IMR-90 (cell line): ENCODE results near the gene TSEN15. TPM values are rescaled to one million over a fixed set of nuclear protein-coding genes. Genes with fewer than 3 reads are reported as not detected.

Experiments
- ATAC-seq: fragments of 200-7000 bp; cut with Tn5 transposase; 2 replicates; pipeline ENCODE4 v1.9.1; 2020; ENCODE audit warnings: low read depth, mild to moderate bottlenecking, moderate library complexity
- BruUV-seq: library from RNA; stranded (reverse); fragments of 400-500 nt; replicated peaks from 2 replicates; lab custom pipeline; 2021; lab: Mats Ljungman, UMichigan
- CTCF ChIA-PET: fragments of 300-600 bp; formaldehyde crosslinking; extraction: SDS; loops from one replicate; lab custom pipeline; 2021; ENCODE audit warnings: antibody characterized with exemption; lab: Yijun Ruan, JAX
- POLR2A ChIA-PET: fragments of 300-600 bp; sonication (Branson Sonifier 250); formaldehyde crosslinking; loops from one replicate; lab custom pipeline; 2022; ENCODE audit warnings: antibody characterized with exemption; ENCODE audit not compliant: unreplicated experiment; lab: Charles Lee
- DNase-seq: peaks from one replicate; pipeline ENCODE4 v3.0.0; 2013
- H2AFZ ChIP-seq: replicated peaks from 2 replicates; pipeline ENCODE3; 2013; ENCODE audit warnings: low read length, mild to moderate bottlenecking; ENCODE audit not compliant: poor library complexity
- H2AK5ac ChIP-seq: 2 replicates; pipeline ENCODE4 v1.6.1; 2013; ENCODE audit warnings: low read depth, low read length, inconsistent platforms
- H2AK9ac ChIP-seq: replicated peaks from 2 replicates; pipeline ENCODE3; 2013; ENCODE audit warnings: mild to moderate bottlenecking, low read depth, low read length, moderate library complexity; ENCODE audit not compliant: poor library complexity
- H2BK120ac ChIP-seq: 2 replicates; pipeline ENCODE4 v1.6.1; 2013; ENCODE audit warnings: low read depth, low read length, inconsistent platforms
- H2BK15ac ChIP-seq: 3 replicates; pipeline ENCODE4 v1.6.1; 2013; ENCODE audit warnings: low read depth, low read length, inconsistent platforms
- H2BK20ac ChIP-seq: 2 replicates; pipeline ENCODE4 v1.6.1; 2013; ENCODE audit warnings: low read depth, mild to moderate bottlenecking, inconsistent platforms, low read length, moderate library complexity
- H2BK5ac ChIP-seq: 2 replicates; pipeline ENCODE4 v1.6.1; 2013; ENCODE audit warnings: mild to moderate bottlenecking, low read depth, low read length, inconsistent platforms; ENCODE audit not compliant: poor library complexity, severe bottlenecking
- H3K14ac ChIP-seq: replicated peaks from 2 replicates; pipeline ENCODE4 v1.6.1; 2013; ENCODE audit warnings: low read depth, low read length, inconsistent platforms
- H3K18ac ChIP-seq: 2 replicates; pipeline ENCODE4 v1.6.1; 2013; ENCODE audit warnings: low read depth, low read length, control low read depth
- H3K23ac ChIP-seq: 2 replicates; pipeline ENCODE4 v1.6.1; 2013; ENCODE audit warnings: low read depth, low read length, inconsistent platforms
- H3K27ac ChIP-seq: 2 replicates; pipeline ENCODE4 v1.5.1; 2013; ENCODE audit warnings: mild to moderate bottlenecking, control low read depth, low read length; ENCODE audit not compliant: insufficient read depth
- H3K27me3 ChIP-seq: 2 replicates; pipeline ENCODE4 v1.6.1; 2013; ENCODE audit warnings: low read length; ENCODE audit not compliant: control insufficient read depth, insufficient read depth
- H3K36me3 ChIP-seq: 2 replicates; pipeline ENCODE4 v1.6.1; 2013; ENCODE audit warnings: low read length, mixed read lengths; ENCODE audit not compliant: control insufficient read depth, insufficient read depth
- H3K4ac ChIP-seq: 2 replicates; pipeline ENCODE4 v1.6.1; 2013; ENCODE audit warnings: low read depth, low read length, inconsistent platforms
- H3K4me1 ChIP-seq: 2 replicates; pipeline ENCODE4 v1.6.1; 2013; ENCODE audit warnings: low read length, mixed read lengths; ENCODE audit not compliant: control insufficient read depth, insufficient read depth
- H3K4me2 ChIP-seq: 2 replicates; pipeline ENCODE4 v1.6.1; 2013; ENCODE audit warnings: low read depth, mild to moderate bottlenecking, control low read depth, low read length, moderate library complexity
- H3K4me3 ChIP-seq: 2 replicates; pipeline ENCODE4 v1.5.1; 2013; ENCODE audit warnings: low read depth, mild to moderate bottlenecking, control low read depth, low read length, moderate library complexity; ENCODE audit not compliant: insufficient read depth
- H3K56ac ChIP-seq: 2 replicates; pipeline ENCODE4 v1.6.1; 2013; ENCODE audit warnings: low read length, inconsistent platforms; ENCODE audit not compliant: insufficient read depth; ENCODE audit errors: extremely low read depth
- H3K79me1 ChIP-seq, 2 experiments: 2 replicates each; pipeline ENCODE4 v1.6.1; 2013; ENCODE audit warnings: low read length in 2 of 2, inconsistent platforms in 1 of 2, low read depth in 1 of 2
- H3K9ac ChIP-seq: 2 replicates; pipeline ENCODE4 v1.6.1; 2013; ENCODE audit warnings: low read depth, low read length, control low read depth
- H3K9me1 ChIP-seq: 2 replicates; pipeline ENCODE4 v1.6.1; 2013; ENCODE audit warnings: low read length, inconsistent platforms; ENCODE audit not compliant: insufficient read depth
- H3K9me3 ChIP-seq: 2 replicates; pipeline ENCODE4 v1.6.1; 2013; ENCODE audit warnings: low read length; ENCODE audit not compliant: control insufficient read depth, insufficient read depth
- H4K20me1 ChIP-seq: 2 replicates; pipeline ENCODE4 v1.6.1; 2013; ENCODE audit warnings: low read length, inconsistent platforms; ENCODE audit not compliant: insufficient read depth
- H4K5ac ChIP-seq: 2 replicates; pipeline ENCODE4 v1.6.1; 2013; ENCODE audit warnings: mild to moderate bottlenecking, low read depth, low read length, control low read depth
- H4K8ac ChIP-seq, 2 experiments: 2 replicates each; pipeline ENCODE4 v1.6.1; 2013; ENCODE audit warnings: low read depth in 2 of 2, low read length in 2 of 2, control low read depth in 1 of 2, inconsistent platforms in 1 of 2
- H4K91ac ChIP-seq: 2 replicates; pipeline ENCODE4 v1.6.1; 2013; ENCODE audit warnings: low read depth, low read length, inconsistent platforms; ENCODE audit not compliant: insufficient read depth
- ELK1 ChIP-seq: fragments of 150-350 bp; IDR thresholded peaks from 2 replicates; pipeline ENCODE4 v1.6.1; 2016; ENCODE audit warnings: low read depth, mild to moderate bottlenecking, low read length, moderate library complexity, borderline replicate concordance
- NFE2L2 ChIP-seq: fragments of 150-350 bp; IDR thresholded peaks from 2 replicates; pipeline ENCODE4 v1.6.1; 2016; ENCODE audit warnings: low read depth, mild to moderate bottlenecking, low read length
- POLR2A ChIP-seq: IDR thresholded peaks from 2 replicates; pipeline ENCODE4 v1.6.1; 2012; ENCODE audit warnings: mild to moderate bottlenecking, low read depth, low read length
- RAD21 ChIP-seq: IDR thresholded peaks from 2 replicates; pipeline ENCODE4 v1.6.1; 2012; ENCODE audit warnings: low read length, improper control_type of control experiment
- RFX5 ChIP-seq: IDR thresholded peaks from 2 replicates; pipeline ENCODE4 v1.8.0; 2012; ENCODE audit warnings: low read depth, mild to moderate bottlenecking, low read length, moderate library complexity
- USF2 ChIP-seq: fragments of 150-350 bp; IDR thresholded peaks from 2 replicates; pipeline ENCODE4 v1.6.1; 2017; ENCODE audit warnings: mild to moderate bottlenecking, antibody characterized with exemption, low read length, low read depth
- WGBS, 2 experiments: methylation state at CpG; one replicate each; pipeline versions ENCODE4 v1.1.5 to v1.1.7; 2013; ENCODE audit warnings: missing lambda C conversion rate in 2 of 2; ENCODE audit not compliant: insufficient read length in 1 of 2; ENCODE audit errors: extremely low coverage in 2 of 2; 5-methylcytosine and 5-hydroxymethylcytosine counted together
- dilution Hi-C: fragments of 300-500 bp; cut with HindIII; formaldehyde crosslinking; loops from one replicate; pipeline ENCODE4 v1.14.3; 2018; ENCODE audit warnings: low sequenced_read_pairs; ENCODE audit not compliant: unreplicated experiment
- in situ Hi-C: fragments of 300-500 bp; cut with MboI; formaldehyde crosslinking; loops from 3 replicates; pipeline ENCODE4 v1.14.3; 2019; ENCODE audit warnings: low sequenced_read_pairs, inconsistent platforms, mixed read lengths
- intact Hi-C: fragments of 100-400 bp; cut with micrococcal nuclease; formaldehyde crosslinking; loops from 2 replicates; pipeline ENCODE4 v1.10.0; 2022
- polyA plus RNA-seq, 3 experiments: library from polyadenylated mRNA; depleted of rRNA; stranded (reverse); fragments of >200 nt; gene quantifications; 2 replicates each; pipeline ENCODE4 v1.2.3, GENCODE V29; 2012; ENCODE audit warnings: low replicate concordance in 1 of 3
- total RNA-seq: library from RNA; depleted of rRNA; stranded (reverse); fragments of >200 nt; gene quantifications from 2 replicates; pipeline ENCODE4 v1.2.3, GENCODE V29; 2012

The TSEN15 gene
- total and polyA plus RNA-seq, 2 of the 4 experiments (the other 2 are of a cell fraction): 32.4 to 45.0 TPM

- H2BK120ac ChIP-seq: no peak overlapping the region
- H3K9ac ChIP-seq: no peak overlapping the region
- peaks cover 2% of the 10 kb centered on the region; the same call in 1 of the 2 replicates for H3K36me3 ChIP-seq
- H3K18ac ChIP-seq: no peak overlapping the region
- H4K20me1 ChIP-seq: no peaks in the 10 kb centered on the region
- no peaks in the 10 kb centered on the region for H3K9me3 ChIP-seq
- no peak overlapping the region for H3K56ac ChIP-seq
- CTCF ChIA-PET: no interaction called here
- H3K4ac ChIP-seq: no peak overlapping the region
- no TSS peak for BruUV-seq
- DNase-seq: peak; percentile 59
- intact Hi-C loops: no loop called here
- H4K5ac ChIP-seq: no peak overlapping the region
- no peaks in the 10 kb centered on the region for H3K27me3 ChIP-seq
- no peak overlapping the region for H4K91ac ChIP-seq
- H3K27ac ChIP-seq: no peak overlapping the region
- H2BK15ac ChIP-seq: no peak overlapping the region; the same call in 2 of the 3 replicates
- no peak overlapping the region for H3K4me3 ChIP-seq
- no peak overlapping the region for H3K14ac ChIP-seq
- POLR2A ChIA-PET: no interaction called here
- no peaks in the 10 kb centered on the region for H3K9me1 ChIP-seq
- no peak for TF ChIP-seq RFX5
- no peak for TF ChIP-seq ELK1
- TF ChIP-seq RAD21: no peak
- TF ChIP-seq POLR2A: no peak
- TF ChIP-seq USF2: no peak
- TF ChIP-seq NFE2L2: no peak
- H2BK5ac ChIP-seq: peak overlapping the region; percentile 58
- peaks cover 3% of the 10 kb centered on the region; the same call in 1 of the 2 replicates for H3K4me1 ChIP-seq
- no peak overlapping the region for H2BK20ac ChIP-seq
- H2AK9ac ChIP-seq: no peak overlapping the region
- H2AK5ac ChIP-seq: no peak overlapping the region
- H3K23ac ChIP-seq: no peak overlapping the region
- dilution Hi-C loops: no loop called here
- no peak overlapping the region for H3K4me2 ChIP-seq
- H3K79me1 ChIP-seq: peaks cover 4 to 7% of the 10 kb centered on the region in 2 experiments; a peak in 3 of 4 replicates
- in situ Hi-C loops: no loop called here
- peak; percentile 60; the same call in 1 of the 2 replicates for ATAC-seq
- no peak overlapping the region for H2AFZ ChIP-seq
- no CpG with 5 or more reads among the region's 2 CpGs for WGBS, 2 experiments
- no peak overlapping the region for H4K8ac ChIP-seq
These were observed 18.1 kb downstream of the TSEN15 start for GRCh38 chr1:184069675-184070074.
